Upper lobe of left lung (tissue), 6 donors: ENCODE data around the gene RNF125. TPM values are rescaled to one million over a fixed set of nuclear protein-coding genes. Genes with fewer than 3 reads are reported as not detected.
A peak's percentile ranks its signal among the peaks of the same experiment; 100 is the strongest.

ENCODE experiments used
- ATAC-seq, 2 donors: fragments of 200-7000 bp; cut with Tn5 transposase; one replicate each; pipeline ENCODE4 v1.9.1; 2022; ENCODE audit warnings: mild to moderate bottlenecking in 2 of 2, moderate library complexity in 2 of 2; ENCODE audit not compliant: low FRiP score in 2 of 2
- DNase-seq, 2 donors: peaks; one replicate each; pipeline ENCODE4 v3.0.0-alpha.2; 2019 to 2020
- H3K27ac ChIP-seq, 4 donors: fragments of 200-600 bp; sonication (generic); one replicate each; pipeline ENCODE4 v1.5.1; 2016 to 2019
- H3K27me3 ChIP-seq, 4 donors: fragments of 200-600 bp; sonication (generic); one replicate each; pipeline ENCODE4 v1.5.1; 2017 to 2019
- H3K36me3 ChIP-seq, 4 donors: fragments of 200-600 bp; sonication (generic); one replicate each; pipeline ENCODE4 v1.5.1; 2016 to 2019
- H3K4me1 ChIP-seq, 4 donors: fragments of 200-600 bp; sonication (generic); one replicate each; pipeline ENCODE4 v1.5.1; 2018 to 2019
- H3K4me3 ChIP-seq, 4 donors: fragments of 200-600 bp; sonication (generic); one replicate each; pipeline ENCODE4 v1.5.1; 2017 to 2019; ENCODE audit warnings: mild to moderate bottlenecking in 2 of 4, moderate library complexity in 1 of 4
- H3K9me3 ChIP-seq, 4 donors: fragments of 200-600 bp; sonication (generic); one replicate each; pipeline ENCODE4 v1.5.1; 2018 to 2019
- EP300 ChIP-seq, 4 donors: sonication (generic); formaldehyde crosslinking; IDR thresholded peaks; one replicate each; pipeline ENCODE4 v1.5.1; 2017; ENCODE audit warnings: antibody characterized with exemption in 4 of 4, control low read depth in 2 of 4
- POLR2A ChIP-seq, 4 donors: fragments of 450-650 bp; IDR thresholded peaks; one replicate each; pipeline ENCODE4 v1.5.1; 2016 to 2017; ENCODE audit warnings: antibody characterized with exemption in 4 of 4, mild to moderate bottlenecking in 2 of 4
- POLR2AphosphoS5 ChIP-seq, 2 donors: sonication (generic); formaldehyde crosslinking; IDR thresholded peaks; one replicate each; pipeline ENCODE4 v1.5.1; 2017; ENCODE audit warnings: antibody characterized with exemption in 2 of 2
- WGBS, 2 donors: methylation state at CpG; one replicate each; pipeline ENCODE4 v1.1.5; 2017 to 2018; 5-methylcytosine and 5-hydroxymethylcytosine counted together
- total RNA-seq, 6 donors: library from RNA; depleted of rRNA in 4 of 6; stranded (reverse); fragments of >200 nt in 4 of 6; gene quantifications; one replicate each; pipeline versions ENCODE4 v1.1.0 to v1.2.1, GENCODE V29; 2016 to 2021
- TF ChIP-seq, protein P1 (sequence below), 6 experiments: fragments of 450-650 bp in 4 of 6; fragments of 200-600 bp in 2 of 6; sonication (generic) in 2 of 6; IDR thresholded peaks; one replicate each; pipeline ENCODE4 v1.5.1; 2016 to 2019; ENCODE audit warnings: antibody characterized with exemption in 6 of 6
- donor health status: DM: no; HTN: no; CAD: no; lungs with moderate emphysema.
- donor health status: DM: no; HTN: yes; CAD: no; lungs with severe emphysema.

RNF125 gene
- total RNA-seq, 6 donors from 2014 or later, result 3.3 to 5.6 (median 4.9) TPM

DNA sequence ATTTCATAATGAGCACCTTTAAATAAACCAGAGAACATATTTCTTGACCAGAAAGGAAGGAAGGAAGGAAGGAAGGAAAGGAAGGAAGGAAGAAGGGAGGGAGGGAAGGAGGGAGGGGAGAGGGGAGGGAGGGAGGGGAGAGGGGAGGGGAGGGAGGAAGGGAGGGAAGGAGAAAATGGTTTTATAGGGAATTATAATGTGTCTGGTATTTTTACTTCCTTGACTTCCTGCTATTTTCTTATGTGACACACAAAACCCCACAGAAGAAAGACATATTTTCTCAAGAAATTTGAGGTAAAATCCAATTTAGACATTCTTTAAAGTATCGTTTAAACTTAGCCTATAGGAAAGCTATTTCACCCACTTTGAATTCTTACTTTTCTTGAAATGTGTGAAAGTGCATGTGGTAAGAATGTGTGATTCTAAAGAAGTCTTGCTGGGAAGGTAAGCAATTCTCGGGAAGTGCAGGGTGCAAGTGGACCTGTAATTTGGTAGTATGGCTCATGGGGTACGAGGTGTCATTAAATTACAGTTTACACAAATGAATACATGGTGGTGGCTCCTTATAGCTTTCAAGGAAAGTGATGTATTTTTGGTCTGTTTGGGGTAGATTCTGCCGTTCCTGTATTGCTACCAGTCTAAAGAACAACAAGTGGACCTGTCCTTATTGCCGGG, 18.0 kb downstream of the RNF125 start:
- Histone ChIP-seq H3K4me3 (no peak overlapping the region), H3K36me3 (peaks cover 0 to 13% (median 5%) of the 10 kb centered on the region in 4 donors), H3K9me3 (no peaks in the 10 kb centered on the region), H3K27ac (no peak overlapping the region), H3K27me3 (no peaks in the 10 kb centered on the region), H3K4me1 (peaks cover 0 to 8% (median 5%) of the 10 kb centered on the region in 4 donors)
- DNase-seq (no peak), ATAC-seq (no peak)
- 84 to 86% methylated on average over 5 of the region's 5 CpGs for WGBS, 2 donors
- no peak for TF ChIP-seq EP300 (IDR thresholded peaks at IDR 0.05)
- no peak for TF ChIP-seq POLR2A (IDR thresholded peaks at IDR 0.05)
- TF ChIP-seq, protein P1, sequence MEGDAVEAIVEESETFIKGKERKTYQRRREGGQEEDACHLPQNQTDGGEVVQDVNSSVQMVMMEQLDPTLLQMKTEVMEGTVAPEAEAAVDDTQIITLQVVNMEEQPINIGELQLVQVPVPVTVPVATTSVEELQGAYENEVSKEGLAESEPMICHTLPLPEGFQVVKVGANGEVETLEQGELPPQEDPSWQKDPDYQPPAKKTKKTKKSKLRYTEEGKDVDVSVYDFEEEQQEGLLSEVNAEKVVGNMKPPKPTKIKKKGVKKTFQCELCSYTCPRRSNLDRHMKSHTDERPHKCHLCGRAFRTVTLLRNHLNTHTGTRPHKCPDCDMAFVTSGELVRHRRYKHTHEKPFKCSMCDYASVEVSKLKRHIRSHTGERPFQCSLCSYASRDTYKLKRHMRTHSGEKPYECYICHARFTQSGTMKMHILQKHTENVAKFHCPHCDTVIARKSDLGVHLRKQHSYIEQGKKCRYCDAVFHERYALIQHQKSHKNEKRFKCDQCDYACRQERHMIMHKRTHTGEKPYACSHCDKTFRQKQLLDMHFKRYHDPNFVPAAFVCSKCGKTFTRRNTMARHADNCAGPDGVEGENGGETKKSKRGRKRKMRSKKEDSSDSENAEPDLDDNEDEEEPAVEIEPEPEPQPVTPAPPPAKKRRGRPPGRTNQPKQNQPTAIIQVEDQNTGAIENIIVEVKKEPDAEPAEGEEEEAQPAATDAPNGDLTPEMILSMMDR (IDR thresholded peaks at IDR 0.05), result no peak
- no peak for TF ChIP-seq POLR2AphosphoS5 (IDR thresholded peaks at IDR 0.05)

DNA sequence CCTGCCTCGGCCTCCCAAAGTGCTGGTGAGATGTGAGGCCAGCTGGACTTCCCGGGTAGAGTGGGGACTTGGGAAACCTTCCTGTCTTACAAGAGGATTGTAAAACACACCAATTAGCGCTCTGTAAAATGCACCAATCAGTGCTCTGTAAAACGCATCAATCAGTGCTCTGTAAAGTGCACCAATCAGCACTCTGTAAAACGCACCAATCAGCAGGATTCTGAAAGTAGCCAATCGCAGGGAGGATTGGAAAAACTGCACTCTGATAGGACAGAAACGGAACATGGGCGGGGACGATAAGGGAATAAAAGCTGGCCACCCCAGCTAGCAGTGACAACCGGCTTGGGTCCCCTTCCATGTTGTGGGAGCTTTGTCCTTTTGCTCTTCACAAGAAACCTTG, 19.0 kb downstream of the RNF125 start:
- WGBS, 2 donors, result 92 to 95% methylated on average over 10 of the region's 10 CpGs
- peaks cover 3 to 8% (median 6%) of the 10 kb centered on the region in 4 donors for H3K4me1 ChIP-seq
- no peak overlapping the region for H3K27ac ChIP-seq
- TF ChIP-seq POLR2A (IDR thresholded peaks at IDR 0.05) (no peak), POLR2AphosphoS5 (IDR thresholded peaks at IDR 0.05) (no peak), EP300 (IDR thresholded peaks at IDR 0.05) (no peak)
- TF ChIP-seq, protein P1 (IDR thresholded peaks at IDR 0.05), result no peak
- DNase-seq (no peak), ATAC-seq (no peak)
- no peak overlapping the region for H3K4me3 ChIP-seq
- H3K36me3 ChIP-seq, result peaks cover 0 to 13% (median 5%) of the 10 kb centered on the region in 4 donors
- no peaks in the 10 kb centered on the region for H3K9me3 ChIP-seq
- no peaks in the 10 kb centered on the region for H3K27me3 ChIP-seq

DNA sequence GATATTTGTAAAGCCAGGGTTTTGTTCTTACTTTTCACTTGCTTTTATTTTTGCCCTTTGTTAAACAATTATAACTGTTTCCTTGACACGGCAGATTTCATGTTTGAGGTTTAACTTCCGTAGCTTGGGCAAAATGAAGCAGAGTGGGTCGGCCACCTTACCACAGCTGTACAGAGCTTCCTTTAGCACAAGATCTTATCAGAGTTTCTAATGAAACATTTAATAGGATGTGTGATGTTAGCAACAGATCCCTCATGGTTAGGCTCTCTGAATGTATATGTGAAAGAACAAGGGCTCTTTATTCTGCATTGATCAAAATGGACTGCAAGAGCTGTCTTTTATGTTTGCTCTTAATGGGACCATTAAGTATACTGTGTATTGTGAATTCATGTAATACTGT, 22.3 kb downstream of the RNF125 start:
- DNase-seq (peak in 1 of 2 donors; percentile 31), ATAC-seq (no peak)
- Histone ChIP-seq H3K27me3 (no peaks in the 10 kb centered on the region), H3K9me3 (no peaks in the 10 kb centered on the region), H3K27ac (peak overlapping the region in 2 of 4 donors; percentile 4 to 8), H3K4me3 (no peak overlapping the region), H3K36me3 (peaks cover 0 to 22% (median 5%) of the 10 kb centered on the region in 4 donors), H3K4me1 (peaks cover 7 to 12% (median 9%) of the 10 kb centered on the region in 4 donors)
- TF ChIP-seq POLR2A (IDR thresholded peaks at IDR 0.05) (no peak), EP300 (IDR thresholded peaks at IDR 0.05) (no peak), POLR2AphosphoS5 (IDR thresholded peaks at IDR 0.05) (peak in 1 of 2 donors; percentile 15)
- TF ChIP-seq, protein P1 (IDR thresholded peaks at IDR 0.05), result no peak
- 33 to 41% methylated on average over 3 of the region's 3 CpGs for WGBS, 2 donors

DNA sequence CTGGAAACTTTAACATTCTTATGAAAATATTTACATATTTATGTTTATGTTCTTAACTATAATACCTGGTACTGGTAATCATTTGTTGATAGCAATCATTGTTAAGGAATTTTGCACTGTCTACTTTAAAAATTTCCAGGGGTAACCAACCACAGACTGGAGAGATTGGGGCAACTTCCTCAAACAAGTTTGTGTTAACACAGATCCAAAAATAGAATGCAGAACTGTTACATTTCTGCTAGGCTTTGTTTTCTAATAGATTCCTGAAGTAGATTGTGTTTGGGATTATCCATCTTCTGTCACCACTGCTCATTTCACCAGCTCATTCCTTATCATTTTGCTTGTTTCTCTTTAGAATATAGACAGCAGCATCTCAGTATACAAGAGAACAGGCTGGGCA, 23.7 kb downstream of the RNF125 start:
- H3K36me3 ChIP-seq, result peaks cover 0 to 18% (median 5%) of the 10 kb centered on the region in 4 donors
- ATAC-seq (peak in 1 of 2 donors; percentile 39), DNase-seq (no peak)
- peaks cover 7 to 12% (median 9%) of the 10 kb centered on the region in 4 donors for H3K4me1 ChIP-seq
- peak overlapping the region in 1 of 4 donors; percentile 24 for H3K27ac ChIP-seq
- H3K27me3 ChIP-seq, result no peaks in the 10 kb centered on the region
- no peak for TF ChIP-seq POLR2AphosphoS5 (IDR thresholded peaks at IDR 0.05)
- TF ChIP-seq, protein P1 (IDR thresholded peaks at IDR 0.05), result no peak
- no peak for TF ChIP-seq EP300 (IDR thresholded peaks at IDR 0.05)
- no peak for TF ChIP-seq POLR2A (IDR thresholded peaks at IDR 0.05)
- no peaks in the 10 kb centered on the region for H3K9me3 ChIP-seq
- no peak overlapping the region for H3K4me3 ChIP-seq
